Esophagus muscularis mucosa (tissue), 3 donors: Measurements from ENCODE around the gene CDCA7L.

Experiments
- CTCF ChIP-seq, 3 experiments: fragments of 200-600 bp in 2 of 3; fragments of 450-650 bp in 1 of 3; sonication (generic) in 2 of 3; IDR thresholded peaks; one replicate each; pipeline ENCODE4 v1.5.1; 2017 to 2019; ENCODE audit warnings: antibody characterized with exemption in 3 of 3, mild to moderate bottlenecking in 2 of 3, moderate library complexity in 1 of 3
- POLR2A ChIP-seq: fragments of 450-650 bp; IDR thresholded peaks from one replicate; pipeline ENCODE4 v1.6.1; 2017; ENCODE audit warnings: antibody characterized with exemption, moderate library complexity, mild to moderate bottlenecking, low read depth

GRCh38 chr7:21972397-21972784, 26.7 kb upstream of the CDCA7L start:
- no peak for TF ChIP-seq CTCF (IDR thresholded peaks at IDR 0.05)
- TF ChIP-seq POLR2A, result no peak
